OCI-LY1 (cell line): ENCODE results near the gene EMB.

ENCODE experiments used
- H2AFZ ChIP-seq: fragments of 200-600 bp; sonication (generic), shearing (Covaris generic); 2 replicates; pipeline ENCODE4 v1.6.0; 2014; ENCODE audit warnings: antibody characterized with exemption, mild to moderate bottlenecking, low read length
- H3F3A ChIP-seq: fragments of 200-600 bp; sonication (generic), shearing (Covaris generic); 2 replicates; pipeline ENCODE4 v1.6.0; 2014; ENCODE audit warnings: mild to moderate bottlenecking, antibody characterized with exemption, low read length, moderate library complexity; ENCODE audit not compliant: insufficient read depth
- H3K27ac ChIP-seq: fragments of 200-600 bp; sonication (generic); 2 replicates; pipeline ENCODE4 v1.5.1; 2014; ENCODE audit warnings: low read length, mixed run types, mild to moderate bottlenecking, low read depth; ENCODE audit not compliant: poor library complexity, severe bottlenecking
- H3K27me3 ChIP-seq: fragments of 200-600 bp; sonication (generic); 2 replicates; pipeline ENCODE4 v1.6.0; 2014; ENCODE audit warnings: antibody characterized with exemption, mild to moderate bottlenecking, low read length, moderate library complexity; ENCODE audit not compliant: insufficient read depth
- H3K36me3 ChIP-seq: fragments of 200-600 bp; sonication (generic); 2 replicates; pipeline ENCODE4 v1.6.1; 2014; ENCODE audit warnings: mild to moderate bottlenecking, antibody characterized with exemption, low read length, moderate library complexity, mixed read lengths; ENCODE audit not compliant: insufficient read depth
- H3K4me1 ChIP-seq: fragments of 200-600 bp; sonication (generic); 2 replicates; pipeline ENCODE4 v1.5.1; 2014; ENCODE audit warnings: mild to moderate bottlenecking, low read length, moderate library complexity; ENCODE audit not compliant: insufficient read depth, severe bottlenecking
- H3K4me2 ChIP-seq: fragments of 200-600 bp; sonication (generic), shearing (Covaris generic); 2 replicates; pipeline ENCODE4 v1.6.1; 2014; ENCODE audit warnings: low read length
- H3K4me3 ChIP-seq: fragments of 200-600 bp; sonication (generic); 2 replicates; pipeline ENCODE4 v1.5.1; 2014; ENCODE audit warnings: low read length, low read depth, mild to moderate bottlenecking, mixed read lengths; ENCODE audit not compliant: poor library complexity, severe bottlenecking
- H3K79me2 ChIP-seq: fragments of 200-600 bp; shearing (Covaris generic); 2 replicates; pipeline ENCODE4 v1.6.1; 2016; ENCODE audit warnings: mixed run types, low read length, mixed read lengths; ENCODE audit not compliant: insufficient read depth
- H3K9ac ChIP-seq: fragments of 200-600 bp; sonication (generic), shearing (Covaris generic); 2 replicates; pipeline ENCODE4 v1.6.1; 2014; ENCODE audit warnings: mild to moderate bottlenecking, low read length, mixed read lengths
- H3K9me2 ChIP-seq: fragments of 200-600 bp; sonication (generic), shearing (Covaris generic); 2 replicates; pipeline ENCODE4 v1.6.1; 2014; ENCODE audit warnings: low read depth, mild to moderate bottlenecking, low read length, mixed read lengths
- H3K9me3 ChIP-seq: fragments of 200-600 bp; shearing (Covaris generic); 2 replicates; pipeline ENCODE4 v1.6.1; 2014; ENCODE audit warnings: low read length, mixed read lengths
- H4K20me1 ChIP-seq: fragments of 200-600 bp; sonication (generic), shearing (Covaris generic); 2 replicates; pipeline ENCODE4 v1.6.0; 2016; ENCODE audit warnings: mild to moderate bottlenecking, low read length; ENCODE audit not compliant: insufficient read depth
- CTCF ChIP-seq: fragments of 200-600 bp; sonication (generic), shearing (Covaris generic); IDR thresholded peaks from 2 replicates; pipeline ENCODE4 v1.5.1; 2017; ENCODE audit warnings: mild to moderate bottlenecking, antibody characterized with exemption, low read length, moderate library complexity, mixed read lengths
- EZH2 ChIP-seq: fragments of 200-600 bp; sonication (generic), shearing (Covaris generic); IDR thresholded peaks from 2 replicates; pipeline ENCODE4 v1.8.0; 2017; ENCODE audit warnings: borderline replicate concordance, mixed run types, mild to moderate bottlenecking, antibody characterized with exemption, low read length, moderate library complexity, mixed read lengths

EMB gene

DNA sequence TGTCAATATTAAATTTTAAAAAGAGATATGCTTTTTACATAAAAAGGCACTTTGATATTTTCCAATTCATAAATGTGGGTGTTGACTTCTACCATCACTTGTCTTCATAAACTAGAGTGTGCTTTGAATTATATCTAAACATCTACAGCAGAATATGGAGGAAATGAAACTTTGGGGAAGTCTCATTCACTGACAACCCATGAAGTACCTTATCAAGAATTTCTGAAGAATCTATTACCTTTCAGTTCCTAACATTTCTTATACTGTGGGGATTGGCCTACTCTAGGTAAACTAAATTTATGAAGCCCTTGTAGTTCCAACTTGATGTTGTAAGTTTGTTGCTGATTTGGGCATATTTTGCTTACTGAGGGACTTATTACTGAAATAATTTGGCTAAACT, 81.9 kb downstream of the EMB start:
- Histone ChIP-seq H3K36me3 (no peaks in the 10 kb centered on the region), H3K4me2 (no peak overlapping the region), H3K9me2 (no peaks in the 10 kb centered on the region), H3K4me3 (no peak overlapping the region), H2AFZ (no peak overlapping the region), H4K20me1 (no peaks in the 10 kb centered on the region), H3K27me3 (no peaks in the 10 kb centered on the region), H3K4me1 (no peaks in the 10 kb centered on the region), H3F3A (no peaks in the 10 kb centered on the region), H3K27ac (no peak overlapping the region), H3K9ac (no peak overlapping the region), H3K9me3 (no peaks in the 10 kb centered on the region), H3K79me2 (no peaks in the 10 kb centered on the region)
- no peak for TF ChIP-seq CTCF
- TF ChIP-seq EZH2: no peak

GRCh38 chr5:50352382-50352781, 88.7 kb downstream of the EMB start:
- Histone ChIP-seq H2AFZ (no peak overlapping the region), H3K9me2 (no peaks in the 10 kb centered on the region), H3F3A (no peaks in the 10 kb centered on the region), H3K27me3 (no peaks in the 10 kb centered on the region), H3K9me3 (no peaks in the 10 kb centered on the region), H3K4me1 (no peaks in the 10 kb centered on the region), H3K36me3 (no peaks in the 10 kb centered on the region), H3K27ac (no peak overlapping the region), H3K9ac (no peak overlapping the region), H3K79me2 (no peaks in the 10 kb centered on the region), H4K20me1 (no peaks in the 10 kb centered on the region), H3K4me3 (no peak overlapping the region), H3K4me2 (no peak overlapping the region)
- TF ChIP-seq CTCF (no peak), EZH2 (no peak)
